ENCODE results near the gene ZNF358.

Gene ZNF358

DNA sequence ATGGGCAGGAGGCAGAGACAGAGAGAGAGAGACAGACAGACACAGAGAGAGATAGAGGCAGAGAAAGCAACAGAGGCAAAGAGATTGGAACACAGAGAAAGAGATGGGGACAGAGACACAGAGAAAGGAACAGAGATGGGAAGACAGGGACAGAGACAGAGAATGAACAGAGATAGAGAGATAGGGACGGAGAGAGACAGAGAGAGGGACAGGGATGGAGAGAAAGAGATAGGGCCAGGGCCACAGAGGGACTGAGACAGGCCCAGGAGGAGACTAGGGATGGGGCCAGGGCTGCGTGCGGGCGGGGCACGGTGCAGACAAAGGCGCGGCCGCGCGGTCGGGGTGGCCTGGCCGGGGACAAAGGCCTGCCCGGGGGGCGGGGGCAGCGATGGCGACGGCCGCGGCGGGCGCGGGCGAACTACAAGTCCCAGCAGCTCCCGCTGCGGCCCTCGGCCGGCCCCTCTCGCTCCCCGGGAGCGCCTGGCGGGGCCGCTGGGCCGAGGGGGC is at the start of gene ZNF358:
Gene ZNF358, plus strand, starts transcription at position 459 of the 507 bp plus-strand sequence. CDS start 3,140 bp downstream, outside the sequence.
- DNase-seq (ENCODE audit: low read depth) = no peak

DNA sequence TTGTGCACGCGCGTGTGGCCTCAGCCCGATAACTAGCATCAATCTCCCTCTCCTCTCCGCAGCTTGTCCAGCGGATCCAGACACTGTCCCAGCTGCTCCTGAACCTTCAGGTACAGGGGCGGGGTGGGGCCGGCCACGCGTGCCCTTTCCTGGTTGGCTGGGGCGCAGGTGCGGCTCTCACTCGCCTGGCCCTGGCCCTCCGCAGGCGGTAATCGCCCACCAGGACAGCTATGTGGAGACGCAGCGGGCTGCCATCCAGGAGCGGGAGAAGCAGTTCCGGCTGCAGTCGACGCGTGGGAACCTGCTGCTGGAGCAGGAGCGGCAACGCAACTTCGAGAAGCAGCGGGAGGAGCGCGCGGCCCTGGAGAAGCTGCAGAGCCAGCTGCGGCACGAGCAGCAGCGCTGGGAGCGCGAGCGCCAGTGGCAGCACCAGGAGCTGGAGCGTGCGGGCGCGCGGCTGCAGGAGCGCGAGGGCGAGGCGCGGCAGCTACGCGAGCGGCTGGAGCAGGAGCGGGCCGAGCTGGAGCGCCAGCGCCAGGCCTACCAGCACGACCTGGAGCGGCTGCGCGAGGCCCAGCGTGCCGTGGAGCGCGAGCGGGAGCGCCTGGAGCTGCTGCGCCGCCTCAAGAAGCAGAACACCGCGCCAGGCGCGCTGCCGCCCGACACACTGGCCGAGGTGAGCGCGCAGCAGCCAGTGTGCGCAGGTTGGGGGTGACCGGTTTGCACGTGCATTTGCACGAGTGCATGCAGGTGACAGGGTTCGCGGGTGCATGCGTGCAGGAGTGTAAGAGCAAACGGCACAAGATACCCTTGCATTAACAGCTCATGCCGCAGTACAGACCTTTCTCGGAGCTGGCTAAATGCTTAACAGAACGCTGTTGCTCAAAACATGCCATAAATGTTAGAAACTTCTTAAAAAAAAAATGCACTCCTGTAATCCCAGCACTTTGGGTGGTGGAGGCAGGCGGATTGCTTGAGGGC is 48.6 kb upstream of the ZNF358 start:
- no peak for DNase-seq (ENCODE audit: low read depth)

DNA sequence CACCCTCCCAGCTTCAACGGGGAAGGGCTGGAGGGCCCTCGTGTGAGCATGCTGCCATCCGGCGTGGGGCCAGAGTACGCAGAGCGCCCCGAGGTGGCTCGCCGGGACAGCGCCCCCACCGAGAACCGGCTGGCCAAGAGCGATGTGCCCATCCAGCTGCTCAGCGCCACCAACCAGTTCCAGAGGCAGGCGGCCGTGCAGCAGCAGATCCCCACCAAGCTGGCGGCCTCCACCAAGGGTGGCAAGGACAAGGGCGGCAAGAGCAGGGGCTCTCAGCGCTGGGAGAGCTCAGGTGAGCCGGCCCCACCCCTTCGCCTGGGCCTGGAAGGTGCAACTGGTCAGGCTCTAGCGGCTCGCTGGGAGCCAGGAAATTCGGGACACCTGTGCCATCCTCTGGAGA is 47.1 kb upstream of the ZNF358 start:
- no peak for DNase-seq (ENCODE audit: low read depth)

DNA sequence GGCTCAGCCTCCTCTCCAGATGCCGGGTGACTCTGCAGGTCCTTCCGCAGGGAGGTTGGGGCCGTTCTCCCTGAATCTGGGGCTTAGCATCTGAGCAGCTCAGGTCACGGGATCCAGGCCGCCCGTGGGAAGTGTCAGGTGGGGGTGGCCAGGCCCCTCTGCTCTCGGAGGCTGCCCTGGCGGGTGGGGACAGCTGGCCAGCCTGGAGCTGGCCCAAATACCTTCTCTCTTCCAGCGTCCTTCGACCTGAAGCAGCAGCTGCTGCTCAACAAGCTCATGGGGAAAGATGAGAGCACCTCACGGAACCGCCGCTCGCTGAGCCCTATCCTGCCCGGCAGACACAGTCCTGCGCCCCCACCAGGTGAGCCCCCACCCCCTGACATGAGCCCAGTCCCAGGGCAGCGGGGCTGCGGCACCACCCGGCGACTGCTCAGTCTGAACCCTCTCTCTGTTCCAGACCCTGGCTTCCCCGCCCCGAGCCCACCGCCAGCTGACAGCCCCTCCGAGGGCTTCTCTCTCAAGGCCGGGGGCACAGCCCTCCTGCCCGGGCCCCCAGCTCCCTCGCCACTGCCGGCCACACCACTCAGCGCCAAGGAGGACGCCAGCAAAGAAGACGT is 46.1 kb upstream of the ZNF358 start:
- DNase-seq (ENCODE audit: low read depth) = no peak

DNA sequence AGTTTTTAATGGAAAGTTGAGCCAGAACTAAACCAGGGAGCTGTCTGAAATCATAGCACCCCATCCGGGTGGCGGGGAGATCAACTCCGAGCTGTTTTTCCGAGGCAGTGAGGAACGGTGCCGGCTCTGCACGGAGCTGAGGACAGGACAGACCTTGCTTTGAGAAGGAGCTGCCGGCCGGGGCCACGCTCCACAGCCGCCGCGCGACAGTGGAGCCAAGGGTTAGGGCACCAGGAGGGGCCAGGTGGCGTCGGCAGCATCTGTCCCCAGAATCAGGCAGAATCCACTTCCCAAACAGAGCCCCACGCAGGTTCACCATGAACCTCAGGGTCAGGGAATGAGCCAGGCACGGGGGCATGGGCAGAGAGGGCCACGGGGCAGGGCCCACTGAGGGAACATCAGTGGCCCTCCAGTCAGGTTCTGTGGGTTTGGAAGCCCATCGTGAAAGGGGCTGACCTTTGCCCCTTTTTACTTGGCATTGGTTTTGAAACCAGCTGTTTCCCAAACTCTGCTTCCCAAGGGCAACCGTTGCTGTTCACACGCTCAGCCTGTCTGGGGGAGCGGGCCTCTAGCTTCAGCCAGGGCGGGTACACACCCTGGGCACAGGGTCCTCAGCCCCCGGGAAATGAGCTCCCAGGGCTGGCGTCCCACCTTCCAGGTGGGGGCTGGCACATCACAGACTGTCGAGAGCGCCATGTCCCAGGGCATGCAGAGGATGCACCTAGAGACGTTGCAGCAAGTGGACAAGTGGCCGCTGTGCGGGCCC is 45.2 kb upstream of the ZNF358 start:
- DNase-seq (ENCODE audit: low read depth) = no peak

DNA sequence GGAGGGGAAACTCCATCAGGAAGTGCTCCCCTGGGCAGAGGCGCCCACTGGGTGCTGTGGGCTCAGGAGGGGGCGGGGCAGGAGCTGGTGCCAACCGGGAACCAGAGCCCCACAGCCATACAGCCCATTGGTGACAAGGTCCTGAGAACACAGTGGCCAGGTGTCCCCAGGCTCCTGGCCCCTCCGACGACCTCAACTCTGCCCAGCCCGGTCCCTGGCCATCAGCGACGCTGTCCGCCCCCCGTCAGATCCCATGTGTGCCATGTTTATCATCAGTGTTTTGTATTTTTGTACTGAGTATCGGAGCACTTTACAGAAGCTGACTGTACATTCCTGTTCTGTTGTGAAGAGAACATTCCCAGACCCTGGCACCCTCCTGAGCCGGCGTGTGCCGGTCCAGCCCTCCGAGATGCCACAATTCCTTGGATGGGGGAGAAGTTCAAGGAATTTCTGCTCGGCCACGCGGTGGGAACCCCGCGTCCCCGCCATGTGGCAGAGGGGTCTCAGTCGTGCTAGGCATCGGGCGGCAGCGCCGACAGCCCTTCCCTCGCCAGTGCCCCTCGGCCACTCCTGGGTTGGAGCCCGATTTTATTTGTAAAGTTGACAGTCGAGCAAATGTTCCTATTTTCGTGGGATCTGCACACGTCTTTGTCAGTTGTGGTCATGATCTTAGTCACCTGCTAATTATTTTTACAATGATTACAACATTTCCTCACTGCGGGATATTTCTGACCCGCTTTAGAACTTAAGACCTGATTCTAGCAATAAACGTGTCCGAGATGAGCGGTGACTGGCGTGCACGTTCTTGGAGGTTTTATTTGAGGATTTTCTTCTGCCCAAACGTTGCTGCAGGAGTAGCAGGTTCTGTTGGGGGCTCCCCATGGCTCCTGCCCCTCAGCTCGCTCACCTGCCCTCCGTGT is 43.9 kb upstream of the ZNF358 start:
- DNase-seq (ENCODE audit: low read depth) = peak; percentile 10

DNA sequence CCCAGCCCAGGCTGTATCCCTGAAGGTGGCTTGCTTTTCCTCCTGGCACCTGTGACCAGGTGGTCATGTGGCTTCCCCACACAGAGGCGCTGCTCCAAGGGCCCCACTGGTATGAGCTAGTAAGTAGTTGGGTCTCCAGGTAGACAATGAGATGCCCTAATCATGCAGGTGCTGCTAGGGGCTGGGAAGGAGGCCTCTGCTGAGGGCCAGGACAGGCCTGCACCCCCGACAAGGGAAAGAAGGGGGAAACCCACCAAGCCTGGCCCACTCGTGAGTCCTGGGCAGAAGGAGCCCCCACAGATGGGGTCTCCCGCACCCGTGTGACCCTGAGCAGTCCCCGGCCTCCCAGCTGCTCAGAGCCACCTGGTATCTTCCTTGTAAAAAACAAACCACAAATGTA is 40.2 kb upstream of the ZNF358 start:
- DNase-seq (ENCODE audit: low read depth) = no peak

DNA sequence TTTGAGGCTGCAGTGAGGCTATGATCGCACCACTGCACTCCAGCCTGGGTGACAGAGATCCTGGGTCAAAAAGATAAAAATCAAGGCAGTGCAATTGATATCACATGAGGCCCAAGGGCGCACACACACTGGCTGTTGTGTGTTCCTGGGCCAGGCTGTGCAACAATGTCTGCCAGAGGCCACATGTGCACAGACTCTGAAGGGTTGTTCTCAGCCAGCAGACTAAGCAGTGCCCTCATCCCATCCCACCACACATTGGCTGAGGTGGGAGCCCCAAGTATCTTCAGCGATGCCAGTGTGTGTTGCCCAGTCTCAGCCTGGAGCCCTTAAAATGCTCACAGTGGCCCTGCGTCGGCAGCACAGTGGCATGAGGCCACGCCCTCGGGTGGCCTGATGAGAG is 39.7 kb upstream of the ZNF358 start:
- DNase-seq (ENCODE audit: low read depth) = no peak

DNA sequence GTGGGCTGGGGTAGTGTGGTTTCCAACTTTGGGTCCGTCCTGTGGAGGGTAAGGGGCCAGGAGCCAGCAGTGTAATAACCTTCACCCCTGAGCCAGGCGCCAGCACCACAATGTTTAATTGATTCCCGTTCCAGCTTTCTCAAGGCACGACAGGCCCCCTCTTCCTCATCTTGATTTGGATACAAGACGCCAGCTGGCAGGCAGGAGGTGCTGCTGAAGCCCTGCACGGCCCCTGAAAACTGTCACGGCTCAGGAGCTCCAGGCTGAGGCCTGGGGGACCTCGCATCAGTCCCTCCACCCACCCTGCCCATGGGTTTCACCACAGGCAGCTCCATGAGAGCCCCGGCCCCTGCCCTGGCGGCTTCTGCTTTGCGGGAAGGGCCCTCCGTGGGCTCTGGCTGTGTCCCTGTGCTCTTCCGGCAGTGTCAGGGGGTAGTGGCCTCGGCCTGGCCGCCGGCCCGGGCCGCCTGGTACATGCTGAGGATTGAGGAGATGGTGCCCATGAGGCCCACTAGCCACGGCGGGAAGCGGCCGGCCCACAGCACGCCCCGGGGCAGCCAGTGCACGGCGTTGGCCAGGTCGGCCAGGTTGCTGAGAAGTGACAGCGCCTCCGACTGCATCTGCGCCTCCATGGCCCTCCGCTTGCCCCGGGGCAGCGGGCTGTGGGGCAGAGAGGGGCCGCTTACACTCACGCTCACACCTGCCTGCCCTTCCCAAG is 39.0 kb upstream of the ZNF358 start:
- DNase-seq (ENCODE audit: low read depth) = no peak

DNA sequence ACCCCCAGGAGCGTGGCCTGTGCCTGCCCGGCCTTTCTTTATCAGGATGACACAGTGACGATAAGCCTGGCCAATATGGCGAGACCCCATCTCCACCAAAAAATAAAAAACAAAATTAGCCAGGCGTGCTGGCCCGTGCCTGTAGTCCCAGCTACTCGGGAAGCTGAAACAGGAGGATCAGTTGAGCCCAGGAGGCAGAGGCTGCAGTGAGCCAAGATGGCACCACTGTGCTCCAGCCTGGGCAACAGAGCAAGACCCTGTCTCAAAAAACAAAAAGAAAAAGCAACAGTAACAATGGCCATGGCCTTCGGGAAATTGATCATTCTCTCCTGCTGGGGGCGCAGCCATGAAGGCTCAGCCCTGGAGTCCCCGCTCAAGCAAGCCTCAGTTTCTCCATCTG is 38.1 kb upstream of the ZNF358 start:
- DNase-seq (ENCODE audit: low read depth) = no peak

DNA sequence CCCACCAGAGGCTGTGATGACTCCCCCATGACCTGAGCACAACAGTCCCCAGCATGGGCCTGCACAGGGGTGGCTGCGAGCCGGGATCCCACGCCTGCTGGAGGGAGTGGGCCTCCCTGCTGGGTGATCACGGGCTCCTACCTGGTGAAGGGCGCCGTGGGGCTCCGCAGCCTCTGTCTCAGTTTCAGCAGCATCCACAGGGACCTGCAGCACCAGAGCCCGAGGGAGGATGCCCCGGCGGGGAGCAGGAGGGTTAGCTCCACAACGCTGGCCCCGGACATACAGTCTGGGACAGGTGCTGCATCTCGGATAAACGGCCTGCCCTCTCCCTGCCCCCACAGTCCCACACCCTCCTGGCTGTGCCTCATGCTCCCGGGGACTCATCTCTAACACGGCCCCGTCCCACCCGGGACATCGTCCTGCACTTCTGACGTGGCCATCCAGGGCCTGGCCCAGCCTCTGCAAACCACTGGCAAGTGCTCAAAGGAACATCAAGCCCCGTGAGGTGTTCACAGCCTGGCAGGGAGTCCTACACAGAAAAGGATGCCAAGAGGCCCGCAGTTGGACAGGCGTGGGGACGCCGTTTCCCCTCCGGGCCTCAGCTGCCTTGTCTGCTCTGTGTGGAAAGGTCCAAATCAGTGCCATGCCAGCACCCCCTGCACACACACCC is 37.6 kb upstream of the ZNF358 start:
- no peak for DNase-seq (ENCODE audit: low read depth)

DNA sequence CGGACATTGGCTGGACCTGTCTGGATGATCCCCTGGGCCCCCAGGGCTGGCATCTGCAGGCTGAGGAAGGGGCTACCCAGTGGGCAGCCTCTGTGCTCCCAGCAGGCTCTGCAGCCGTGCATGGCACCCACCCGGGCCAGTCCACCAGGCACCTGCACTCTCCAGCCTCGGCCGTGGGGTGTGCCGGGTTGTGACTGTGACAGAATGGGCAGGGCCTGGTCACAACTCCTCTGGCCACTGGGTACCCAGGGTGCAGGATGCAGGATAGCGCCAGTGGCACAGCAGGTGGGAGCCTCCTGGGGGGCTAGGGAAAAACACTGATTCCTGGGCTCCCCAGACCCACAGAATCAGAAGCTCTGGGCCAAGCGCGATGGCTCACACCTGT is 37.1 kb upstream of the ZNF358 start:
- DNase-seq (ENCODE audit: low read depth) = no peak

DNA sequence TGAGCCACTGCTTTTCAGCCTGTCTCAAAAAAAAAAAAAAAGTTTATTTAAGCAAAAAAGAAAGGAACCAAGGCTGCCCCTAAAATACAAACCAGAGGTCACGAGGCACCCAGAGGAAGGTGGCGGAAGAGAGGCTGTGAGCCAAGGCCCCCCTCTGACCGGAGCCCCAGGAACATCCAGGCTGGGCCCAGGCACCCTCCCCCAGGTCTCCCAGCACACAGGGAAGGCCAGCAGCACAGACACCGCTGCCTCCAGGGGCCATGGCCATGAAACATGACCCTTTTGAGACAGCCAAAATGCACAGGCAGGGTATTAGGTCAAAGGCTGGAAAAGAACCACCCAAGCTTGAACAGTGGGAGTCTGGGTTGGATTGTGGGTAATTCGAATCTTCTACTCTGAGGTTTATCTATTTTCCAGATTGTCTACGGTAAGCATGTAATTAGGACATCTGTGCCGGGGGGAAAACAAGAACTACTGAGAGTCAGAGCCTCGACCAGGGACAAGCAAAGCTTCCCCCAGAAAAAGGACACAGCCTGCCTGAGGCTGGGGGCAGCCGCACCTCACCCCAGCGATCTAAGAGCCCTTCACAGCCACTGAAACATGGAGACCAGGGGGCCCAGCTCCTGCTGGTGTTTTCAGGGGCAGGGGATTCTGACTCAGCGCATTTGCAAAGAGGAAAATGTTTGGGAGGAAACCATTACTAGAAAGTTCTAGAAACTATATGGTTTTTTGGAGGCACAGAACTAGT is 35.5 kb upstream of the ZNF358 start:
- DNase-seq (ENCODE audit: low read depth) = no peak

DNA sequence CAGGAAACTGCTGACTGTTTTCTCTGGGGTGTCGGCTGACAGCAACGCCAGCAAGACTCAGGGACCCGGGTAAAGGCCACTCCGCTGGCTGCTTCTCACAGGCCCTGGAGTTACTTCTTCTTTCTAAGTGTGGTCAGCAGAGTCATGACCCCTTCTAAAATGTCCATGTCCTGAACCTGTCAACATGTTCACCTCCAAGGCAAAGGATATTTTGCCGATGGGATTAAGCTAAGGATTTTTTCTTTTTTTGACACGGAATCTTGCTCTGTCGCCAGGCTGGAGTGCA is 35.0 kb upstream of the ZNF358 start:
- no peak for DNase-seq (ENCODE audit: low read depth)

DNA sequence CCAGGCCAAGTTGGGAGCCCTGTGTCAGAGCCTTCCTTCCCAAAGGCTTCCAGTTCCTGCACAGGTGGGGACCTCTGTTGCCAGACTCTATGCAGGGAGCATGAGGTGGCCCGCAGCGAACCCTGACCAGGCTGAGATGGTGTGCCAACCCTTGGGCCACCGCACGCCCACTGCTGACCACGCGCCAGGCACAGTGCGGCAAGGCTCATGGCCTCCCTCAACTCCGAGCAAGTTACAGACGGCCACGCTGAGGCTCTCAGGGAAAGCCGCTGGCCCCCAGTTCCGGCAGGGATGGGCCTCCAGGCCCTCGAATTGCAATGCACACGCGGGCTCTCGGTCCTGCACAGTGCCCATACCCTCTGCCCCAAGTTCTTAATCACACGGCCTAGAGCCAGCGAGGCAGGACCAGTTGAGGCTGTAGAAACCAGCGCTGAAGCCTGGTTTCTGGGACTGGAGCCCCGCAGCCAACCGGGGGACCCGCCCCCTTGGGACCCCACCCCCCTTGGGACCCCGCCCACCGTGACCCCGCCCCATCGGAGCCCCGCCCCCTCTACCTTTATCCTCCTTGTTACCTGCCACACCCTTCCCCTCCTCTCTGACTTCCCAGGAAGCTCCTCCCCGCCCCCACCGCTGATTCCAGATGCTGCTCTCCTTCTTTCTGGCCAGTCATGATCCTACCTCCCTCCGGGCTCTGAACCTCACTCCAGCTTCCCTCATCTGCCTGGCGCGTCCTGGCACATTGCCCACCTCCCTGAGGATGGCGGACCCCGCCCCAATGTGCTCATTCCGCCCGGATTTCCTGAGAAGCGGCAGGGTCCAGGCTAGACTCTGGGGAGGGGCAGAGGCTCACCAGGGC is 33.1 kb upstream of the ZNF358 start:
- DNase-seq (ENCODE audit: low read depth) = no peak

DNA sequence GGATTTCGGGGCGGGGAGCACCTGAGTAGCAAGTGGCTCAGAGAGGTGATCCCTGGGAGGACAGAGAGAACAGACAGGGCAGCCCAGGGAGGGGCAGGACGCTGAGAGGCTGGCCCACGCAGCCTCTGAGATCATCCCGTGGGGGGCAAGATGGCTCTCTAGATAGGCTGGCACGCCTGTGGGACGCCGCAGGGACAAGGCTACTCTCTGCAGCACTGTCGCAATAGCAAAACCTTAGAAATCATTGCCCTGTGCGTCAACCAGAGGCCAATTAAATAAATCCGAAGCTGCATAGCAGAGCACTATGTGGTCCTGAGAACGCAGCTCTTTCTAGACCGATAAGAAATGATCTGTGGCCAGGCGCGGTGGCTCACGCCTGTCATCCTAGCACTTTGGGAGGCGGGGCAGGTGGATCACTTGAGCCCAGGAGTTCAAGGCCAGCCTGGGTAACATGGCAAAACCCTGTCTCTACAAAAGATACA is 32.1 kb upstream of the ZNF358 start:
- no peak for DNase-seq (ENCODE audit: low read depth)

DNA sequence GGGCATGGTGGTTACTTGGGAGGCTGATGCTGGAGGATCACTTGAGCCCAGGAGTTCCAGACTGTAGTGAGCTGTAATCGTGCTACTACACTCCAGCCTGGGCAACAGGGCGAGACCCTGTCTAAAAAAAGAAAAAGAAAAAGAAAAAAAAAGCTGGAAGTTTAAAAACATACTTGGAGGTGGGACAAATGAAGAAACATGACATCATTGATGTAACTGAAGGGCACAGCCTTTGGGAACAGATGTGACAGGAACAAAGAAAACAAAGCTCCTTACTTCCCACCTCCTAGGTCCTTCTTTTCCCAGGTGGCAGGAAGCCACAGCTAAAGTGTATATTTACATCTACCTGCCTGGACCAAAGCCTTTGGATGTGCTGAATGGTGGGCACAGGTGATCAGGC is 29.0 kb upstream of the ZNF358 start:
- DNase-seq (ENCODE audit: low read depth) = no peak

DNA sequence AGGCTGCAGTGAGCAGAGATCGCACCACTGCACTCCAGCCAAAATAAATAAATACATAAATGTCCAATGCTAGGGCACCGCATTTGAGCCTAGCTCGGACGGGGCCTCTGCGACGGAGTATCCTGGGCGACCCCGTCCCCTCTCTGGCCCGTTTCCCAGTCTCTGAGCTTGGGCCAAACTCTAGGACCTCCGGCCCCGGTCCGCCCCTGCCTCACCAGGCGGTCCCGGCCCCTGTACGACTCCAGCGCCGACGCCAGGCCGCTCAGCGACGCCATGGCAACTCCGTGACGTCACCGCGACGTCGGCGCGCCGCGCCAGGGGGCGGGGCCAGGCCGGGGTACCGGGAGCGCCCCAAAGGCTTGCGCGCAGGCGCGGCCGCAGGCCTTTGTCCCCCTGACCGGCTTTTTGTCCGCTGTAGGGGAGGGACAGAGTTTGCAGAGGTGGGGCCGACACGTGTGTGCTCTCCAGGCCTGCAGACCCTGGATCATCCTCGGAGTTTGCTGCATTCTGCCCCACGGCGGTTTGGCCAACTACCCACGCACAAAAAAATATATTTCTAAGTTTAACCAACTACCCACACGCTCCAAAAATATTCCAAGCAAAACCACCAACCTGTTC is 27.1 kb upstream of the ZNF358 start, which contains the start of gene PEX11G:
Gene PEX11G, minus strand, starts transcription at position 300 of the 618 bp plus-strand sequence. Its CDS starts 25 bp downstream, at position 275.
- DNase-seq (ENCODE audit: low read depth) = no peak

Measured in non-pigmented ciliary epithelial cell (primary cell).